HepG2 (cell line): Measurements from ENCODE around the gene TPM1. TPM values are rescaled to one million over a fixed set of nuclear protein-coding genes. Genes with fewer than 3 reads are reported as not detected.

ENCODE experiments used
- ATAC-seq: fragments of 200-7000 bp; cut with Tn5 transposase; 3 replicates; pipeline ENCODE4 v1.9.1; 2020; ENCODE audit warnings: mild to moderate bottlenecking, moderate library complexity
- BruUV-seq: library from RNA; stranded (reverse); fragments of 400-500 nt; replicated peaks from 2 replicates; lab custom pipeline; 2021; lab: Mats Ljungman, UMichigan
- CTCF ChIA-PET: fragments of 300-600 bp; formaldehyde crosslinking; extraction: SDS; loops from one replicate; lab custom pipeline; 2021; ENCODE audit warnings: low total read pairs, inconsistent platforms, low intra/inter-chr PET ratio; lab: Yijun Ruan, JAX
- POLR2A ChIA-PET: fragments of 350-600 bp; sonication (Branson Sonifier 250); formaldehyde crosslinking; loops from one replicate; lab custom pipeline; 2020; ENCODE audit warnings: antibody characterized with exemption, inconsistent platforms; lab: Yijun Ruan, JAX
- DNase-seq: peaks from one replicate; pipeline ENCODE4 v3.0.0-alpha.2; 2015; ENCODE audit warnings: low spot score
- FAIRE-seq: peaks from 3 replicates; lab custom pipeline; 2011; peaks lifted over from hg19 to GRCh38; lab: Jason Lieb, UNC
- H2AFZ ChIP-seq: one replicate; pipeline ENCODE4 v1.6.1; 2011; ENCODE audit warnings: low read length, inconsistent platforms
- H3K27ac ChIP-seq: fragments of 300-600 bp; 3 replicates; pipeline ENCODE4 v1.8.0; 2011; ENCODE audit warnings: mixed run types, mild to moderate bottlenecking, mixed read lengths, low read length, inconsistent platforms; ENCODE audit not compliant: insufficient read depth; ENCODE audit errors: extremely low read length
- H3K27me3 ChIP-seq, 2 experiments: fragments of 200-600 bp in 1 of 2; 2 replicates in 1 of 2; 3 replicates in 1 of 2; pipeline versions ENCODE4 v1.6.0 to v1.8.0; 2011; ENCODE audit warnings: low read length in 2 of 2, mild to moderate bottlenecking in 2 of 2, moderate library complexity in 2 of 2, inconsistent platforms in 1 of 2; ENCODE audit not compliant: insufficient read depth in 2 of 2, control insufficient read depth in 1 of 2
- H3K36me3 ChIP-seq, 2 experiments: fragments of 200-600 bp in 1 of 2; replicated peaks in 1 of 2; 2 replicates in 1 of 2; 3 replicates in 1 of 2; pipeline versions ENCODE4 v1.5.1 to v1.8.0; 2011; ENCODE audit warnings: low read length in 2 of 2, inconsistent platforms in 1 of 2; ENCODE audit not compliant: insufficient read depth in 2 of 2, control insufficient read depth in 1 of 2
- H3K4me1 ChIP-seq: 2 replicates; pipeline ENCODE4 v1.5.1; 2012; ENCODE audit warnings: low read length, inconsistent platforms; ENCODE audit not compliant: insufficient read depth
- H3K4me2 ChIP-seq: 2 replicates; pipeline ENCODE4 v1.6.0; 2011; ENCODE audit warnings: low read depth, low read length, inconsistent platforms
- H3K4me3 ChIP-seq, 3 experiments: fragments of 200-600 bp in 1 of 3; sonication (generic), shearing (Covaris generic) in 1 of 3; replicated peaks in 1 of 3; 2 replicates each; pipeline ENCODE4 v1.5.1; 2011 to 2016; ENCODE audit warnings: low read length in 3 of 3, inconsistent platforms in 2 of 3, low read depth in 2 of 3, mild to moderate bottlenecking in 2 of 3, control low read depth in 1 of 3, mixed read lengths in 1 of 3; ENCODE audit not compliant: insufficient read depth in 1 of 3
- H3K79me2 ChIP-seq: one replicate; pipeline ENCODE4 v1.6.1; 2011; ENCODE audit warnings: low read length, inconsistent platforms; ENCODE audit not compliant: insufficient read depth
- H3K9ac ChIP-seq: 2 replicates; pipeline ENCODE4 v1.6.0; 2011; ENCODE audit warnings: mild to moderate bottlenecking, low read depth, low read length, inconsistent platforms; ENCODE audit not compliant: insufficient read depth
- H3K9me3 ChIP-seq: 2 replicates; pipeline ENCODE4 v1.5.1; 2012; ENCODE audit warnings: mild to moderate bottlenecking, low read length
- H4K20me1 ChIP-seq: 2 replicates; pipeline ENCODE4 v1.6.0; 2011; ENCODE audit warnings: inconsistent platforms, mild to moderate bottlenecking, low read length, moderate library complexity; ENCODE audit not compliant: insufficient read depth
- FOXJ3 ChIP-seq: sonication (generic); formaldehyde crosslinking; IDR thresholded peaks from 2 replicates; pipeline ENCODE4 v1.4.0; 2020; ENCODE audit warnings: missing genetic modification reagents, mild to moderate bottlenecking, borderline replicate concordance
- GATAD1 ChIP-seq: IDR thresholded peaks from 2 replicates; pipeline ENCODE4 v1.6.1; 2016; ENCODE audit warnings: missing genetic modification reagents, missing compliant biosample characterization
- KLF11 ChIP-seq: IDR thresholded peaks from 2 replicates; pipeline ENCODE4 v1.6.1; 2016; ENCODE audit warnings: missing compliant biosample characterization
- SP1 ChIP-seq, 2 experiments: fragments of 450-650 bp in 1 of 2; sonication (generic) in 1 of 2; formaldehyde crosslinking in 1 of 2; IDR thresholded peaks; 2 replicates each; pipeline versions ENCODE4 v1.4.0 to v1.6.1; 2016 to 2020; ENCODE audit warnings: missing genetic modification reagents in 1 of 2
- SP4 ChIP-seq: sonication (generic); formaldehyde crosslinking; IDR thresholded peaks from 2 replicates; pipeline ENCODE4 v1.8.1; 2023; ENCODE audit warnings: mild to moderate bottlenecking, missing genetic modification reagents
- ZNF619 ChIP-seq: sonication (generic); formaldehyde crosslinking; IDR thresholded peaks from 2 replicates; pipeline ENCODE4 v1.4.0; 2020; ENCODE audit warnings: mild to moderate bottlenecking, missing genetic modification reagents
- WGBS: methylation state at CpG from one replicate; pipeline ENCODE4 v1.1.6; 2017; ENCODE audit warnings: low lambda C conversion rate; 5-methylcytosine and 5-hydroxymethylcytosine counted together
- in situ Hi-C: cut with HindIII; loops from 2 replicates; pipeline ENCODE4 v1.10.0; 2017; ENCODE audit warnings: low pct_unique_long_range_greater_than_20kb; ENCODE audit not compliant: extremely low pct_ligation_motif_present
- intact Hi-C: fragments of 100-400 bp; cut with micrococcal nuclease; formaldehyde crosslinking; loops from one replicate; pipeline ENCODE4 v1.10.0; 2022; ENCODE audit not compliant: unreplicated experiment
- polyA plus RNA-seq, 8 experiments: library from polyadenylated mRNA; depleted of rRNA in 3 of 8; stranded (reverse) in 7 of 8; unstranded in 1 of 8; fragments of >200 nt; fragmentation: Illumina TruSeq in 4 of 8; extraction: Trizol in 4 of 8; gene quantifications; 2 replicates each; pipeline versions ENCODE4 v1.2.1 to v1.2.3, GENCODE V29; 2011 to 2016; ENCODE audit warnings: low read depth in 4 of 8, missing spikeins in 1 of 8, mixed read lengths in 1 of 8; ENCODE audit not compliant: insufficient read depth in 1 of 8
- total RNA-seq, 5 experiments: library from RNA; depleted of rRNA; stranded (reverse); fragments of >200 nt; fragmentation: Illumina TruSeq; extraction: Trizol; gene quantifications; 2 replicates each; pipeline ENCODE4 v1.2.3, GENCODE V29; 2016; ENCODE audit warnings: low read depth in 1 of 5
- TF ChIP-seq, protein P1 (sequence below): sonication (generic); formaldehyde crosslinking; IDR thresholded peaks from 2 replicates; pipeline ENCODE4 v1.5.0; 2020; ENCODE audit warnings: mild to moderate bottlenecking, missing genetic modification reagents, borderline replicate concordance
- TF ChIP-seq, protein P2 (sequence below): sonication (generic); formaldehyde crosslinking; IDR thresholded peaks from 2 replicates; pipeline ENCODE4 v1.4.0; 2020; ENCODE audit warnings: mild to moderate bottlenecking, missing genetic modification reagents

The TPM1 gene
- total and polyA plus RNA-seq, 2 of the 13 experiments (the other 11 are each of a cell fraction or from before 2014, with no cell fraction given): 98.9 to 109 TPM

DNA sequence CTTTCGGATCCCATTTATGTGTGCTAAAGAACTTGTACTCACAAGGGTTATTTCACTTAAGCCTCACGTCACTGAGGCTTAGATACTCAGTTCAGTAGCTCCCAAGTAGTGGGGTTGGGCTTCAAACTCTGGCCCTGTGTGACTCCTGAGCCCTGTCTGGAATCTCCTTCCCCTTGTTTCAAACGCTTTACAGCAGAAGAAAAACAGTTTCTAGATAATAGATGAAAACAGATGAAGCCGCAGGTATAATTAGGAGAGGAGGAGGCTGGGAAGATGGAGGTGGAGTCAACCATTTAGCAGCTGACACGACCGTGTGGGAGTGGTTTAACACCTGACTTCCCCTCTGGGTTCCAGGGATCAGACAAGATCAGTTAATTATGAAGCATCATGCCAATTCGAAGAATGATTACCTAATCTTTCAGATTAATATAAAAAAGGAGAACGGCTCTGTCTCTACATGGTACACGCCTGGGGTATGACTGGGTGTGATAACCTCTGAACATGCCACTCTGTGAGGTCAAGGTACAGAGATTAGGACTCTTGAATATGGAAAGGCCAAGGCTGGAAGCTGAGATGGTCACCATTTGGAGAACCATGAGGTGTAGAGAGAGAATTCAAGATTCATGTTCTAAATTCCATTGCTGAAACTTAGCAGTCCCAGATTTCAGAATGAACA lies 31.1 kb downstream of the TPM1 start:
- H2AFZ ChIP-seq: no peak overlapping the region
- ChIA-PET POLR2A (interaction anchor here (0.9 to 2.3 kb wide), 2 partner anchors 9 to 24 kb away, joined by 3 to 9 read pairs; no protein-coding TSS in a partner anchor), CTCF (no interaction called here)
- H3K79me2 ChIP-seq: no peaks in the 10 kb centered on the region
- H3K9ac ChIP-seq: no peak overlapping the region
- no peak overlapping the region for H3K4me2 ChIP-seq
- FAIRE-seq: no peak
- no peaks in the 10 kb centered on the region for H3K27me3 ChIP-seq
- TF ChIP-seq SP4 (CRISPR knock-in tag) (no peak), SP1 (IDR thresholded peaks at IDR 0.05) (no peak), SP1 (CRISPR knock-in tag; IDR thresholded peaks at IDR 0.05) (no peak), ZNF619 (CRISPR knock-in tag) (no peak), KLF11 (CRISPR knock-in tag) (no peak), FOXJ3 (CRISPR knock-in tag) (no peak), GATAD1 (CRISPR knock-in tag) (no peak)
- TF ChIP-seq, protein P1, sequence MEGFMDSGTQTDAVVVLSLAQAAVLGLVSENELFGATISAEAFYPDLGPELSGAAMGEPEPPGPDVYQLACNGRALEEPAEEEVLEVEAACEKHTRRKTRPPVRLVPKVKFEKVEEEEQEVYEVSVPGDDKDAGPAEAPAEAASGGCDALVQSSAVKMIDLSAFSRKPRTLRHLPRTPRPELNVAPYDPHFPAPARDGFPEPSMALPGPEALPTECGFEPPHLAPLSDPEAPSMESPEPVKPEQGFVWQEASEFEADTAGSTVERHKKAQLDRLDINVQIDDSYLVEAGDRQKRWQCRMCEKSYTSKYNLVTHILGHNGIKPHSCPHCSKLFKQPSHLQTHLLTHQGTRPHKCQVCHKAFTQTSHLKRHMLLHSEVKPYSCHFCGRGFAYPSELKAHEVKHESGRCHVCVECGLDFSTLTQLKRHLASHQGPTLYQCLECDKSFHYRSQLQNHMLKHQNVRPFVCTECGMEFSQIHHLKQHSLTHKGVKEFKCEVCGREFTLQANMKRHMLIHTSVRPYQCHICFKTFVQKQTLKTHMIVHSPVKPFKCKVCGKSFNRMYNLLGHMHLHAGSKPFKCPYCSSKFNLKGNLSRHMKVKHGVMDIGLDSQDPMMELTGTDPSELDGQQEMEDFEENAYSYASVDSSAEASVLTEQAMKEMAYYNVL (CRISPR knock-in tag): no peak
- TF ChIP-seq, protein P2, sequence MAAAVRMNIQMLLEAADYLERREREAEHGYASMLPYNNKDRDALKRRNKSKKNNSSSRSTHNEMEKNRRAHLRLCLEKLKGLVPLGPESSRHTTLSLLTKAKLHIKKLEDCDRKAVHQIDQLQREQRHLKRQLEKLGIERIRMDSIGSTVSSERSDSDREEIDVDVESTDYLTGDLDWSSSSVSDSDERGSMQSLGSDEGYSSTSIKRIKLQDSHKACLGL (CRISPR knock-in tag): no peak
- BruUV-seq: no TSS peak
- WGBS: 94% methylated on average over 9 of the region's 9 CpGs
- no peak for DNase-seq
- peaks cover 1 to 23% of the 10 kb centered on the region in 2 experiments for H3K36me3 ChIP-seq
- H3K4me1 ChIP-seq: no peaks in the 10 kb centered on the region
- H4K20me1 ChIP-seq: no peaks in the 10 kb centered on the region
- no peak overlapping the region for H3K27ac ChIP-seq
- no peak overlapping the region for H3K4me3 ChIP-seq
- ATAC-seq: no peak
- no peaks in the 10 kb centered on the region for H3K9me3 ChIP-seq
- in situ Hi-C loops: no loop called here
- intact Hi-C loops: no loop called here
